Endothelial cell of umbilical vein (primary cell): ENCODE data around the gene NFATC1. TPM values are rescaled to one million over a fixed set of nuclear protein-coding genes. Genes with fewer than 3 reads are reported as not detected.

Source experiments
- BruUV-seq: library from RNA; stranded (reverse); fragments of 400-500 nt; replicated peaks from 2 replicates; lab custom pipeline; 2021; lab: Mats Ljungman, UMichigan
- CTCF ChIA-PET: fragments of 300-600, 350-600 bp; sonication (Branson Sonifier 250); formaldehyde crosslinking; loops from one replicate; lab custom pipeline; 2021; ENCODE audit warnings: antibody characterized with exemption, inconsistent platforms; lab: Charles Lee
- POLR2A ChIA-PET: fragments of 300-600, 350-600 bp; sonication (Branson Sonifier 250); formaldehyde crosslinking; loops from one replicate; lab custom pipeline; 2021; ENCODE audit warnings: antibody characterized with exemption, inconsistent platforms; lab: Charles Lee
- DNase-seq: peaks from one replicate; pipeline ENCODE4 v3.0.0-alpha.2; 2011; ENCODE audit warnings: low read depth, low spot score
- FAIRE-seq: peaks from 2 replicates; lab custom pipeline; 2011; peaks lifted over from hg19 to GRCh38; lab: Jason Lieb, UNC
- H2AFZ ChIP-seq: 2 replicates; pipeline ENCODE4 v1.6.0; 2012; ENCODE audit warnings: low read depth, low read length, control low read depth, inconsistent platforms
- H3K27ac ChIP-seq: 2 replicates; pipeline ENCODE4 v1.5.1; 2011; ENCODE audit warnings: low read depth, mild to moderate bottlenecking, control low read depth, low read length, moderate library complexity; ENCODE audit not compliant: insufficient read depth
- H3K27me3 ChIP-seq, 2 experiments: 2 replicates each; pipeline versions ENCODE4 v1.6.0 to v1.6.1; 2011; ENCODE audit warnings: low read length in 2 of 2, mixed read lengths in 1 of 2; ENCODE audit not compliant: control insufficient read depth in 2 of 2, insufficient read depth in 2 of 2
- H3K36me3 ChIP-seq, 2 experiments: 2 replicates in 1 of 2; 3 replicates in 1 of 2; pipeline ENCODE4 v1.5.1; 2011; ENCODE audit warnings: low read length in 2 of 2, mild to moderate bottlenecking in 1 of 2, moderate library complexity in 1 of 2; ENCODE audit not compliant: control insufficient read depth in 2 of 2, insufficient read depth in 2 of 2; ENCODE audit errors: extremely low read depth in 1 of 2
- H3K4me1 ChIP-seq: 3 replicates; pipeline ENCODE4 v1.5.1; 2011; ENCODE audit warnings: mild to moderate bottlenecking, low read length; ENCODE audit not compliant: control insufficient read depth, insufficient read depth; ENCODE audit errors: extremely low read depth
- H3K4me2 ChIP-seq: 2 replicates; pipeline ENCODE4 v1.6.1; 2011; ENCODE audit warnings: low read length, control low read depth, mixed read lengths; ENCODE audit not compliant: insufficient read depth
- H3K4me3 ChIP-seq, 3 experiments: fragments of 200-600 bp in 1 of 3; sonication (generic), shearing (Covaris generic) in 1 of 3; replicated peaks in 1 of 3; 2 replicates each; pipeline ENCODE4 v1.5.1; 2011 to 2016; ENCODE audit warnings: control low read depth in 3 of 3, low read length in 3 of 3, mild to moderate bottlenecking in 2 of 3, inconsistent platforms in 1 of 3, low read depth in 1 of 3, moderate library complexity in 1 of 3; ENCODE audit not compliant: insufficient read depth in 1 of 3
- H3K79me2 ChIP-seq: 2 replicates; pipeline ENCODE4 v1.6.0; 2012; ENCODE audit warnings: low read length, inconsistent platforms; ENCODE audit not compliant: control insufficient read depth, insufficient read depth
- H3K9ac ChIP-seq: replicated peaks from 2 replicates; pipeline ENCODE3; 2011; ENCODE audit warnings: low read length, control low read depth; ENCODE audit not compliant: insufficient read depth; ENCODE audit errors: extremely low read depth
- H3K9me1 ChIP-seq: replicated peaks from 3 replicates; pipeline ENCODE4 v1.6.0; 2011; ENCODE audit warnings: mild to moderate bottlenecking, low read length; ENCODE audit not compliant: control insufficient read depth, insufficient read depth; ENCODE audit errors: extremely low read depth
- H3K9me3 ChIP-seq: replicated peaks from 2 replicates; pipeline ENCODE4 v1.5.1; 2012; ENCODE audit warnings: low read length, inconsistent platforms; ENCODE audit not compliant: control insufficient read depth, insufficient read depth
- H4K20me1 ChIP-seq: replicated peaks from 2 replicates; pipeline ENCODE3; 2011; ENCODE audit warnings: mild to moderate bottlenecking, low read length; ENCODE audit not compliant: control insufficient read depth, insufficient read depth; ENCODE audit errors: extremely low read depth
- CTCF ChIP-seq, 2 donors: IDR thresholded peaks; 1 replicate in 1 of 2; 2 replicates in 1 of 2; pipeline ENCODE4 v1.5.1; 2011; ENCODE audit warnings: low read length in 2 of 2, mild to moderate bottlenecking in 2 of 2, moderate library complexity in 2 of 2, control low read depth in 1 of 2, inconsistent platforms in 1 of 2, low read depth in 1 of 2; ENCODE audit not compliant: insufficient read depth in 1 of 2; ENCODE audit errors: extremely low read depth in 1 of 2
- EZH2 ChIP-seq: IDR thresholded peaks from 2 replicates; pipeline ENCODE4 v1.6.1; 2012; ENCODE audit warnings: borderline replicate concordance, low read depth, mild to moderate bottlenecking, moderate library complexity, low read length, inconsistent platforms; ENCODE audit not compliant: severe bottlenecking
- FOS ChIP-seq: IDR thresholded peaks from 2 replicates; pipeline ENCODE4 v1.6.1; 2011; ENCODE audit warnings: mild to moderate bottlenecking, low read length, moderate library complexity, borderline replicate concordance; ENCODE audit not compliant: insufficient read depth
- GATA2 ChIP-seq: IDR thresholded peaks from 2 replicates; pipeline ENCODE4 v1.7.0; 2011; ENCODE audit warnings: low read depth, mild to moderate bottlenecking, moderate library complexity, mixed read lengths, low read length; ENCODE audit not compliant: insufficient read length, insufficient read depth
- JUN ChIP-seq: IDR thresholded peaks from 2 replicates; pipeline ENCODE4 v1.6.1; 2011; ENCODE audit warnings: borderline replicate concordance, low read depth; ENCODE audit not compliant: insufficient read length, insufficient read depth
- MAX ChIP-seq: IDR thresholded peaks from 2 replicates; pipeline ENCODE4 v1.6.1; 2011; ENCODE audit not compliant: insufficient read depth, insufficient read length
- MYC ChIP-seq: IDR thresholded peaks from one replicate; pipeline ENCODE4 v1.6.1; 2011; ENCODE audit warnings: mild to moderate bottlenecking, low read depth, low read length
- POLR2A ChIP-seq: IDR thresholded peaks from 2 replicates; pipeline ENCODE4 v1.6.1; 2012; ENCODE audit warnings: low read depth, mild to moderate bottlenecking, control low read depth, low read length
- POLR2AphosphoS5 ChIP-seq: IDR thresholded peaks from 2 replicates; pipeline ENCODE4 v1.6.1; 2012; ENCODE audit warnings: low read depth, mild to moderate bottlenecking, control low read depth, low read length, moderate library complexity; ENCODE audit not compliant: insufficient read depth
- dilution Hi-C: fragments of 300-500 bp; cut with MboI; formaldehyde crosslinking; loops from one replicate; pipeline ENCODE4 v1.15.0; 2019; ENCODE audit warnings: low sequenced_read_pairs; ENCODE audit not compliant: extremely low pct_ligation_motif_present
- intact Hi-C: fragments of 100-400 bp; cut with micrococcal nuclease; formaldehyde crosslinking; loops from one replicate; pipeline ENCODE4 v1.10.0; 2022
- polyA plus RNA-seq, 4 experiments: library from polyadenylated mRNA; depleted of rRNA in 3 of 4; stranded (reverse) in 3 of 4; unstranded in 1 of 4; fragments of >200 nt; gene quantifications; 2 replicates each; pipeline versions ENCODE4 v1.2.1 to v1.2.3, GENCODE V29; 2011 to 2012; ENCODE audit warnings: missing spikeins in 1 of 4
- total RNA-seq: library from RNA; stranded (reverse); gene quantifications from 2 replicates; pipeline ENCODE4 v1.2.3, GENCODE V29; 2021

NFATC1 gene
- total and polyA plus RNA-seq, 2 donors (not counting 3 experiments of a cell fraction or from before 2014, with no cell fraction given), result 11.1 to 30.0 TPM

DNA sequence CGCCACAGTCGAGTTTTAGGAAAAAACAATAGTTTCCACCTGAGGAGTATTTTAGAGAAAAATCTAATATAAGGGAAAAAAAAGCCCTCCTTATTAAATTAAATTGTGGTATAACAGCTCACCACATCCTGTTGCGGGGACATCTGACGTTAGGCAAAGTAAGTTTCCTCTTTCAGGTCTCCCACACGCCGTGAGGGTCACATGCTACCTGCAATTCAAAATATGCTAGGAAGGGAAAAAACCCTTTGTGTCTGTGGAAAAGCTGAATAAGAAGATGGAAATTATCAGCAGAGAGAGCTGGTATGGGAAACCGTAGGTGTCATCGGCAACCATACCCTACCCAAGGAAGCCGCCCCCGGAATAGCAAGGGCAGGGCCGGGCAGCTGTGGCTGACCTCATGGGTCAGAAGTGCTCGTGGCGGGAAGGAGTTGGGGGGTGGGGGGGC is 128.0 kb downstream of the NFATC1 start:
- Histone ChIP-seq H3K9ac (no peak overlapping the region), H3K4me2 (no peak overlapping the region), H3K9me1 (no peaks in the 10 kb centered on the region), H3K27ac (no peak overlapping the region), H4K20me1 (no peaks in the 10 kb centered on the region), H3K36me3 (peaks cover 0 to 3% of the 10 kb centered on the region in 2 experiments), H3K9me3 (no peaks in the 10 kb centered on the region), H3K4me3 (no peak overlapping the region), H2AFZ (no peak overlapping the region), H3K4me1 (peaks cover 11% of the 10 kb centered on the region), H3K27me3 (no peaks in the 10 kb centered on the region), H3K79me2 (no peaks in the 10 kb centered on the region)
- no peak for FAIRE-seq
- TF ChIP-seq MAX (no peak), POLR2AphosphoS5 (no peak), JUN (no peak), CTCF (IDR thresholded peaks at IDR 0.05; ENCODE audit: extremely low read depth in 1 of 2, insufficient read depth in 1 of 2, low read depth in 1 of 2, low read length in 2 of 2) (no peak), FOS (no peak), EZH2 (no peak), POLR2A (no peak), GATA2 (no peak), MYC (no peak)
- BruUV-seq, result no TSS peak
- dilution Hi-C loops (no loop called here), intact Hi-C loops (no loop called here)
- DNase-seq, result no peak
- ChIA-PET CTCF (interaction anchor here (0.7 to 1.6 kb wide), 3 partner anchors 9 to 145 kb away, joined by 3 to 4 read pairs (median 4); no protein-coding TSS in a partner anchor), POLR2A (no interaction called here)
